WTC11 (cell line): ENCODE data around the gene DOK1. TPM values are rescaled to one million over a fixed set of nuclear protein-coding genes. Genes with fewer than 3 reads are reported as not detected.

Experiments
- ATAC-seq: fragments of 200-7000 bp; cut with Tn5 transposase; 2 replicates; pipeline ENCODE4 v1.10.0; 2021; ENCODE audit warnings: mild to moderate bottlenecking, moderate library complexity
- CTCF ChIA-PET: fragments of 300-600 bp; sonication (Branson Sonifier 250); formaldehyde crosslinking; loops from one replicate; lab custom pipeline; 2021; ENCODE audit warnings: antibody characterized with exemption; lab: Charles Lee
- POLR2A ChIA-PET: fragments of 350-600 bp; sonication (Branson Sonifier 250); formaldehyde crosslinking; loops from one replicate; lab custom pipeline; 2021; ENCODE audit warnings: antibody characterized with exemption; lab: Charles Lee
- DNase-seq: peaks from one replicate; pipeline ENCODE4 v3.0.0; 2021; ENCODE audit warnings: low spot score
- H3K27ac Mint-ChIP-seq: 2 replicates; pipeline ENCODE4 v1.8.0; 2021; ENCODE audit warnings: mixed read lengths
- H3K27me3 Mint-ChIP-seq: 2 replicates; pipeline ENCODE4 v1.8.0; 2021; ENCODE audit warnings: low read depth, mild to moderate bottlenecking, moderate library complexity, mixed read lengths
- H3K36me3 Mint-ChIP-seq: 2 replicates; pipeline ENCODE4 v1.8.0; 2021; ENCODE audit warnings: mixed read lengths
- H3K4me1 Mint-ChIP-seq: 2 replicates; pipeline ENCODE4 v1.8.0; 2022; ENCODE audit warnings: mixed read lengths
- H3K4me3 Mint-ChIP-seq: 2 replicates; pipeline ENCODE4 v1.8.0; 2021; ENCODE audit warnings: mild to moderate bottlenecking, moderate library complexity, mixed read lengths
- H3K9me3 Mint-ChIP-seq: 2 replicates; pipeline ENCODE4 v1.8.0; 2021; ENCODE audit warnings: mixed read lengths
- ARID4B ChIP-seq: sonication (generic); formaldehyde crosslinking; IDR thresholded peaks from 2 replicates; pipeline ENCODE4 v1.8.0; 2023; ENCODE audit warnings: missing genetic modification reagents, mild to moderate bottlenecking, borderline replicate concordance
- CDX4 ChIP-seq: fragments of 250-450 bp; sonication (Bioruptor Pico); IDR thresholded peaks from 2 replicates; pipeline ENCODE4 v1.9.0; 2021; ENCODE audit warnings: moderate library complexity, mild to moderate bottlenecking, inconsistent platforms, borderline replicate concordance
- CREB1 ChIP-seq: sonication (generic); formaldehyde crosslinking; IDR thresholded peaks from 2 replicates; pipeline ENCODE4 v1.8.0; 2023; ENCODE audit warnings: mild to moderate bottlenecking, missing genetic modification reagents
- CTCF ChIP-seq: fragments of 200-600 bp; IDR thresholded peaks from 2 replicates; pipeline ENCODE4 v1.8.0; 2022; ENCODE audit warnings: antibody characterized with exemption
- EMX1 ChIP-seq: fragments of 250-450 bp; sonication (Bioruptor Pico); IDR thresholded peaks from 2 replicates; pipeline ENCODE4 v1.8.0; 2021; ENCODE audit warnings: mild to moderate bottlenecking
- ESRRA ChIP-seq: sonication (generic); formaldehyde crosslinking; IDR thresholded peaks from 2 replicates; pipeline ENCODE4 v1.8.1; 2022; ENCODE audit warnings: mild to moderate bottlenecking, missing genetic modification reagents, borderline replicate concordance
- FOXJ3 ChIP-seq: sonication (generic); formaldehyde crosslinking; IDR thresholded peaks from 2 replicates; pipeline ENCODE4 v1.9.0; 2021; ENCODE audit warnings: missing genetic modification reagents, mild to moderate bottlenecking, borderline replicate concordance
- FOXP1 ChIP-seq: sonication (generic); formaldehyde crosslinking; IDR thresholded peaks from 2 replicates; pipeline ENCODE4 v1.8.0; 2022; ENCODE audit warnings: missing genetic modification reagents, mild to moderate bottlenecking, moderate library complexity, borderline replicate concordance
- FOXP4 ChIP-seq: sonication (generic); formaldehyde crosslinking; IDR thresholded peaks from 2 replicates; pipeline ENCODE4 v1.8.0; 2022; ENCODE audit warnings: mild to moderate bottlenecking, missing genetic modification reagents
- GABPB1 ChIP-seq: sonication (generic); formaldehyde crosslinking; IDR thresholded peaks from 2 replicates; pipeline ENCODE4 v1.8.1; 2023; ENCODE audit warnings: mild to moderate bottlenecking, missing genetic modification reagents
- IRF2 ChIP-seq: sonication (generic); formaldehyde crosslinking; IDR thresholded peaks from 2 replicates; pipeline ENCODE4 v1.8.0; 2022; ENCODE audit warnings: low read depth, missing genetic modification reagents, borderline replicate concordance
- JUN ChIP-seq: sonication (generic); formaldehyde crosslinking; IDR thresholded peaks from 2 replicates; pipeline ENCODE4 v1.8.0; 2023; ENCODE audit warnings: mild to moderate bottlenecking, missing genetic modification reagents
- NFE2L1 ChIP-seq: sonication (generic); formaldehyde crosslinking; IDR thresholded peaks from 2 replicates; pipeline ENCODE4 v1.8.1; 2023; ENCODE audit warnings: missing genetic modification reagents
- NR1H2 ChIP-seq: sonication (generic); formaldehyde crosslinking; IDR thresholded peaks from 2 replicates; pipeline ENCODE4 v1.9.0; 2021; ENCODE audit warnings: mild to moderate bottlenecking, moderate library complexity, missing genetic modification reagents
- NR2C2 ChIP-seq: sonication (generic); formaldehyde crosslinking; IDR thresholded peaks from 2 replicates; pipeline ENCODE4 v1.8.0; 2022; ENCODE audit warnings: mild to moderate bottlenecking, missing genetic modification reagents
- NR3C1 ChIP-seq: sonication (generic); formaldehyde crosslinking; conservative IDR thresholded peaks from 2 replicates; pipeline ENCODE4 v1.8.1; 2023; ENCODE audit warnings: low read depth, mild to moderate bottlenecking, missing genetic modification reagents
- RORB ChIP-seq: fragments of 250-450 bp; sonication (Bioruptor Pico); IDR thresholded peaks from 2 replicates; pipeline ENCODE4 v1.9.0; 2021; ENCODE audit warnings: mild to moderate bottlenecking
- SMAD4 ChIP-seq: sonication (generic); formaldehyde crosslinking; IDR thresholded peaks from 2 replicates; pipeline ENCODE4 v1.8.0; 2022; ENCODE audit warnings: mild to moderate bottlenecking, missing genetic modification reagents
- TEAD1 ChIP-seq: sonication (generic); formaldehyde crosslinking; IDR thresholded peaks from 2 replicates; pipeline ENCODE4 v1.8.0; 2022; ENCODE audit warnings: mild to moderate bottlenecking, missing genetic modification reagents
- ZBTB21 ChIP-seq: sonication (generic); formaldehyde crosslinking; IDR thresholded peaks from 2 replicates; pipeline ENCODE4 v1.8.1; 2023; ENCODE audit warnings: mild to moderate bottlenecking, missing genetic modification reagents, borderline replicate concordance
- ZNF532 ChIP-seq: fragments of 250-450 bp; sonication (Bioruptor Pico); IDR thresholded peaks from 2 replicates; pipeline ENCODE4 v1.9.0; 2021; ENCODE audit warnings: mild to moderate bottlenecking, borderline replicate concordance
- total RNA-seq: library from RNA; stranded (reverse); gene quantifications from 3 replicates; pipeline ENCODE4 v1.2.3, GENCODE V29; 2021

The DOK1 gene
- total RNA-seq, 1 experiment from 2014 or later = 15.9 TPM

- Mint-ChIP-seq H3K4me3 (no peak overlapping the region), H3K4me1 (peaks cover 11% of the 10 kb centered on the region), H3K9me3 (no peaks in the 10 kb centered on the region), H3K27me3 (peaks cover 5% of the 10 kb centered on the region), H3K27ac (no peak overlapping the region), H3K36me3 (no peaks in the 10 kb centered on the region)
- ATAC-seq (no peak), DNase-seq (no peak)
- CTCF ChIA-PET = interaction anchor here (0.7 to 1.3 kb wide), 4 partner anchors 12 to 102 kb away, joined by 4 to 6 read pairs (median 6); partner anchors contain the start of genes CCDC142 and TTC31
- POLR2A ChIA-PET = interaction anchor here (0.7 kb wide), 1 partner anchor 1408 kb away, joined by 5 read pairs; no protein-coding TSS in a partner anchor
- no peak for TF ChIP-seq TEAD1 (CRISPR knock-in tag)
- TF ChIP-seq, all 79 proteins: peak for 0
These were observed 29.6 kb downstream of the DOK1 start for GRCh38 chr2:74584088-74584645.

- Mint-ChIP-seq H3K4me3 (no peak overlapping the region), H3K9me3 (no peaks in the 10 kb centered on the region), H3K4me1 (peaks cover 11% of the 10 kb centered on the region), H3K27me3 (peaks cover 3% of the 10 kb centered on the region), H3K36me3 (no peaks in the 10 kb centered on the region), H3K27ac (no peak overlapping the region)
- TF ChIP-seq FOXJ3 (CRISPR knock-in tag) = no peak
- no peak for TF ChIP-seq ARID4B
- TF ChIP-seq JUN (CRISPR knock-in tag) = no peak
- TF ChIP-seq SMAD4 (CRISPR knock-in tag) = no peak
- TF ChIP-seq ZBTB21 = no peak
- TF ChIP-seq NR3C1 = no peak
- no peak for TF ChIP-seq CDX4 (CRISPR knock-in tag)
- no peak for TF ChIP-seq CREB1 (CRISPR knock-in tag)
- no peak for TF ChIP-seq FOXP4 (CRISPR knock-in tag)
- no peak for TF ChIP-seq NR2C2 (CRISPR knock-in tag)
- no peak for TF ChIP-seq ESRRA (CRISPR knock-in tag)
- no peak for TF ChIP-seq CTCF
- TF ChIP-seq NR1H2 (CRISPR knock-in tag) = no peak
- no peak for TF ChIP-seq FOXP1 (CRISPR knock-in tag)
- no peak for TF ChIP-seq GABPB1 (CRISPR knock-in tag)
- TF ChIP-seq RORB (CRISPR knock-in tag) = no peak
- TF ChIP-seq ZNF532 (CRISPR knock-in tag) = no peak
- no peak for TF ChIP-seq EMX1 (CRISPR knock-in tag)
- no peak for TF ChIP-seq IRF2
- TF ChIP-seq NFE2L1 (CRISPR knock-in tag) = no peak
- CTCF ChIA-PET = interaction anchor here (1.1 to 3.3 kb wide), 8 partner anchors 10 to 130 kb away, joined by 3 to 41 read pairs (median 6); partner anchors contain the start of genes CCDC142, LBX2 and TTC31
- POLR2A ChIA-PET = no interaction called here
- no peak for ATAC-seq
- no peak for DNase-seq
These were observed 31.1 kb downstream of the DOK1 start for GRCh38 chr2:74585406-74586185.
